Neutrophil (primary cell): ENCODE measurements around the gene FN1.

Experiments
- H3K27ac ChIP-seq: fragments of 200-600 bp; sonication (generic); 2 replicates; pipeline ENCODE4 v1.5.1; 2016; ENCODE audit warnings: mild to moderate bottlenecking, moderate library complexity
- H3K27me3 ChIP-seq: fragments of 200-600 bp; sonication (generic); 2 replicates; pipeline ENCODE4 v1.6.0; 2016; ENCODE audit warnings: mild to moderate bottlenecking
- H3K36me3 ChIP-seq: fragments of 200-600 bp; sonication (generic); 2 replicates; pipeline ENCODE4 v1.5.1; 2017
- H3K4me1 ChIP-seq, 2 experiments: fragments of 200-600 bp in 1 of 2; sonication (generic) in 1 of 2; 1 replicate in 1 of 2; 2 replicates in 1 of 2; pipeline versions ENCODE4 v1.5.1 to v1.6.1; 2013 to 2016; ENCODE audit warnings: low read depth in 1 of 2, low read length in 1 of 2, mild to moderate bottlenecking in 1 of 2, moderate library complexity in 1 of 2; ENCODE audit not compliant: control insufficient read depth in 1 of 2, insufficient read depth in 1 of 2
- H3K4me3 ChIP-seq, 2 experiments: fragments of 200-600 bp in 1 of 2; sonication (generic) in 1 of 2; 1 replicate in 1 of 2; 2 replicates in 1 of 2; pipeline ENCODE4 v1.5.1; 2013 to 2016; ENCODE audit warnings: low read depth in 1 of 2, low read length in 1 of 2, mild to moderate bottlenecking in 1 of 2, moderate library complexity in 1 of 2
- H3K9me3 ChIP-seq: fragments of 200-600 bp; sonication (generic); 2 replicates; pipeline ENCODE4 v1.5.1; 2016
- TF ChIP-seq, protein P1 (sequence below): fragments of 200-600 bp; sonication (generic); IDR thresholded peaks from 2 replicates; pipeline ENCODE4 v1.5.1; 2016; ENCODE audit warnings: antibody characterized with exemption

FN1 gene

DNA sequence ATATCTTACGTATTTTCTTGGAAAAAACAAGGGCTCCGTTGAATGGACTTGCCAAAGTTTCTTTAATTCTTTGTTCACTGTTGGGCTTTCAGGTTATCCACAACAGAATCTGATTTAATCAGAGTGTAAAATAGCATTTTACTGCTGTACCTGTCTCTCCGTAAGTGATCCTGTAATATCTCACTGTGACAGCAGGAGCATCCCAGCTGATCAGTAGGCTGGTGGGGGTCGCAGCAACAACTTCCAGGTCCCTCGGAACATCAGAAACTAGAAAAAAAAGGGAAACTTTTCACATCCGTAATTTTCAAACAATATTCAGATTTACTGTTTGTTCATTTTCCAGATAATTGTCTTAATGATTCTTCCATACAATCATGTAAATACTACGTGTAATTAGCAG, 51.2 kb downstream of the FN1 start:
- H3K27me3 ChIP-seq = no peaks in the 10 kb centered on the region
- no peaks in the 10 kb centered on the region for H3K36me3 ChIP-seq
- H3K9me3 ChIP-seq = no peaks in the 10 kb centered on the region
- no peak overlapping the region for H3K4me3 ChIP-seq
- no peaks in the 10 kb centered on the region for H3K4me1 ChIP-seq
- TF ChIP-seq, protein P1, sequence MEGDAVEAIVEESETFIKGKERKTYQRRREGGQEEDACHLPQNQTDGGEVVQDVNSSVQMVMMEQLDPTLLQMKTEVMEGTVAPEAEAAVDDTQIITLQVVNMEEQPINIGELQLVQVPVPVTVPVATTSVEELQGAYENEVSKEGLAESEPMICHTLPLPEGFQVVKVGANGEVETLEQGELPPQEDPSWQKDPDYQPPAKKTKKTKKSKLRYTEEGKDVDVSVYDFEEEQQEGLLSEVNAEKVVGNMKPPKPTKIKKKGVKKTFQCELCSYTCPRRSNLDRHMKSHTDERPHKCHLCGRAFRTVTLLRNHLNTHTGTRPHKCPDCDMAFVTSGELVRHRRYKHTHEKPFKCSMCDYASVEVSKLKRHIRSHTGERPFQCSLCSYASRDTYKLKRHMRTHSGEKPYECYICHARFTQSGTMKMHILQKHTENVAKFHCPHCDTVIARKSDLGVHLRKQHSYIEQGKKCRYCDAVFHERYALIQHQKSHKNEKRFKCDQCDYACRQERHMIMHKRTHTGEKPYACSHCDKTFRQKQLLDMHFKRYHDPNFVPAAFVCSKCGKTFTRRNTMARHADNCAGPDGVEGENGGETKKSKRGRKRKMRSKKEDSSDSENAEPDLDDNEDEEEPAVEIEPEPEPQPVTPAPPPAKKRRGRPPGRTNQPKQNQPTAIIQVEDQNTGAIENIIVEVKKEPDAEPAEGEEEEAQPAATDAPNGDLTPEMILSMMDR = no peak
- no peak overlapping the region for H3K27ac ChIP-seq

DNA sequence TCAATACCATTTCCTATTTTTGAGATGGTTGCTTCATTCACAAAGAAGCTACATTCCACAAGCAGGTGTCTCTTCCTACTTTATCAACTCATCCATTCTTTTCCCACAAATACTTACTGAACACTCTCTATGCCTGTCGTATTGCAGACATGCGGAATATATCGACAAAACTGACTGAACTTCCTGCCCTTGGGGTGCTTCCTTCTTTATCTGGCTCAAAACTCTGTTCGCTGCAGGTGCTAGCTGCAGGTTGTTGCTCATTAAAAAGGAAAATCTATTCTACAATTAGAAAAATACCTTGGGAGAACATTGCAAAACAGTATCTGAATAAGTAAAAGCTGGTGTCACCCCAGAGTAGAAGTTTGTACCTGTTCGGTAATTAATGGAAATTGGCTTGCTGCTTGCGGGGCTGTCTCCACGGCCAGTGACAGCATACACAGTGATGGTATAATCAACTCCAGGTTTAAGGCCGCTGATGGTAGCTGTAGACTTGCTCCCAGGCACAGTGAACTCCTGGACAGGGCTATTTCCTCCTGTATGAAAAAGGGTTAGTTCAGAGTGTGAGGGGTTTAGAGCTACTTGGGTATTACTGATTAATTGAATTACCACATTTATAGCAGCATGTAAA, 52.1 kb downstream of the FN1 start:
- Histone ChIP-seq H3K27ac (no peak overlapping the region), H3K36me3 (no peaks in the 10 kb centered on the region), H3K4me3 (no peak overlapping the region), H3K4me1 (no peaks in the 10 kb centered on the region), H3K9me3 (no peaks in the 10 kb centered on the region), H3K27me3 (no peaks in the 10 kb centered on the region)
- TF ChIP-seq, protein P1 = no peak

DNA sequence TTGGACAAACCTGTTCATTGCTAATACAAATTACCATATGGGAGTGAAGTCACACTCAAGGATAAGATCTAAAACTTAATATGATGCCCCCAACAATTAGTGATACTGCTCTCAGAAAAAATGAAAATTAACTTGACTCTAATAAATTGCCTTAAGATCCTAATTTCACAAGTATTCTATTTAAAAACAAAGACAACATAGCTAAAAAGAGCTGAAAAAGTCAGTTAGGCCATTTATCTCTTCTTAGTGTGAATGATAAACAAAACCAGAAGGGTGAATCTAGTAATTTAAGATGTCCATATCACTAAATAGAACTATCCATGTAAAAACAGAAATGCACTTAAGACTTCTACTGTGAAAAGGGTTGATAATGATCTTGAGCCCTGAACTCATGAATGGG, 53.4 kb downstream of the FN1 start:
- Histone ChIP-seq H3K4me3 (no peak overlapping the region), H3K36me3 (no peaks in the 10 kb centered on the region)
- TF ChIP-seq, protein P1 = no peak

DNA sequence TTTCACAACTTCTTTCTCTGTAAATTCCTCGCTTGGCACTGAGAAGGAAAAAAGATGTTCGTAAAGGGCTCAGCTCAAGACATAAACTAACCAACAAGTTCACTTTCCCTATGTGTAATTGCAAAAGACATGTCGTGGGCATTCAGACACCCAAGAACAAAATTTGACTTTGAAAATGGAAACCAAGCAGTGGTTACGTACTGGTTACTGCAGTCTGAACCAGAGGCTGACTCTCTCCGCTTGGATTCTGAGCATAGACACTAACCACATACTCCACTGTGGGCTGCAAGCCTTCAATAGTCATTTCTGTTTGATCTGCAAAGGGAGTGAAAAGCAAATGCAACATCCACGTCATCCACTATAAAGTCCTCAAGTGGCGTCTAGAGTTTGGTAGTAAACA, 53.9 kb downstream of the FN1 start:
- Histone ChIP-seq H3K36me3 (no peaks in the 10 kb centered on the region), H3K27me3 (no peaks in the 10 kb centered on the region), H3K4me3 (no peak overlapping the region), H3K4me1 (no peaks in the 10 kb centered on the region), H3K27ac (no peak overlapping the region), H3K9me3 (no peaks in the 10 kb centered on the region)
- TF ChIP-seq, protein P1 = no peak

More for the DNA sequence above, 53.4 kb downstream of the FN1 start:
- Histone ChIP-seq H3K27ac (no peak overlapping the region), H3K9me3 (no peaks in the 10 kb centered on the region), H3K27me3 (no peaks in the 10 kb centered on the region), H3K4me1 (no peaks in the 10 kb centered on the region)

DNA sequence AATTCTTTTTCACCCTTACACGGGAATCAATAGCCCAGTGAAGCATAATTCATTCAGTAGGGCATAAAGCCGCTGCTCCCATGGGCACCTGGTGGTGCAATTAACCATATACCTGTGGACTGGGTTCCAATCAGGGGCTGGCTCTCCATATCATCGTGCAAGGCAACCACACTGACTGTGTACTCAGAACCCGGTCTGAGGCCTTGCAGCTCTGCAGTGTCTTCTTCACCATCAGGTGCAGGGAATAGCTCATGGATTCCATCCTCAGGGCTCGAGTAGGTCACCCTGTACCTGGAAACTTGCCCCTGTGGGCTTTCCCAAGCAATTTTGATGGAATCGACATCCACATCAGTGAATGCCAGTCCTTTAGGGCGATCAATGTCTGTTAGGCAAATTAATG, 55.2 kb downstream of the FN1 start:
- Histone ChIP-seq H3K27ac (no peak overlapping the region), H3K27me3 (no peaks in the 10 kb centered on the region), H3K36me3 (no peaks in the 10 kb centered on the region), H3K4me1 (no peaks in the 10 kb centered on the region), H3K4me3 (no peak overlapping the region), H3K9me3 (no peaks in the 10 kb centered on the region)
- TF ChIP-seq, protein P1 = no peak
